Measurements from ENCODE around the gene SRSF7.

- TF ChIP-seq SP1 (IDR thresholded peaks at IDR 0.05) (no peak), SUZ12 (IDR thresholded peaks at IDR 0.05) (no peak), CTBP1 (IDR thresholded peaks at IDR 0.05; ENCODE audit: borderline replicate concordance) (no peak), LEF1 (IDR thresholded peaks at IDR 0.05; ENCODE audit: borderline replicate concordance) (no peak), TARDBP (IDR thresholded peaks at IDR 0.05) (no peak), NFRKB (IDR thresholded peaks at IDR 0.05) (no peak), PKNOX1 (IDR thresholded peaks at IDR 0.05) (no peak), FOXM1 (IDR thresholded peaks at IDR 0.05; ENCODE audit: borderline replicate concordance) (no peak), ZNF384 (IDR thresholded peaks at IDR 0.05) (no peak), ARNT (IDR thresholded peaks at IDR 0.05) (no peak), BHLHE40 (IDR thresholded peaks at IDR 0.05; ENCODE audit: borderline replicate concordance) (no peak), FOXK2 (IDR thresholded peaks at IDR 0.05) (no peak), HDGF (IDR thresholded peaks at IDR 0.05; ENCODE audit: borderline replicate concordance) (no peak)
Measured at GRCh38 chr2:38783586-38783985, 32.4 kb upstream of the SRSF7 start.

All from HEK293T (cell line).